Amniotic epithelial cell (primary cell): ENCODE data around the gene SHC2.
"Not testable (repeated sequence)": the region's sequence is repeated elsewhere in the genome, so short reads cannot be mapped to it uniquely, and the experiment has no call there.

ENCODE experiments used
- DNase-seq: peaks from one replicate; pipeline ENCODE4 v3.0.0-alpha.2; 2010; ENCODE audit warnings: low read depth

Gene SHC2

GRCh38 chr19:406971-407510 is 53.8 kb downstream of the SHC2 start:
- DNase-seq = no peak

GRCh38 chr19:406135-406781 is 54.6 kb downstream of the SHC2 start:
- no peak for DNase-seq

GRCh38 chr19:405121-405965 is 55.5 kb downstream of the SHC2 start:
- no peak for DNase-seq

GRCh38 chr19:403221-404027 is 57.4 kb downstream of the SHC2 start:
- DNase-seq = no peak

- DNase-seq = no peak
Observed at GRCh38 chr19:402786-403185, 58.0 kb downstream of the SHC2 start.

GRCh38 chr19:401866-402511 is 58.8 kb downstream of the SHC2 start:
- no peak for DNase-seq

GRCh38 chr19:400976-401865 is 59.6 kb downstream of the SHC2 start:
- DNase-seq = no peak

GRCh38 chr19:399370-399769 is 61.5 kb downstream of the SHC2 start:
- DNase-seq = no peak

- no peak for DNase-seq
Observed at GRCh38 chr19:398719-399118, 62.1 kb downstream of the SHC2 start.

GRCh38 chr19:397941-398706 is 62.7 kb downstream of the SHC2 start:
- no peak for DNase-seq

- DNase-seq = no peak
Observed at GRCh38 chr19:397321-397720, 63.5 kb downstream of the SHC2 start.

- DNase-seq = no peak
Observed at GRCh38 chr19:395467-395866, 65.4 kb downstream of the SHC2 start.

- not testable (repeated sequence) for DNase-seq
Observed at GRCh38 chr19:394857-395256, 66.0 kb downstream of the SHC2 start.

GRCh38 chr19:393560-393959 is 67.3 kb downstream of the SHC2 start:
- DNase-seq = not testable (repeated sequence)

- DNase-seq = no peak
Observed at GRCh38 chr19:392375-392970, 68.4 kb downstream of the SHC2 start.

- DNase-seq = no peak
Observed at GRCh38 chr19:391726-392374, 69.0 kb downstream of the SHC2 start.

- DNase-seq = no peak
Observed at GRCh38 chr19:391207-391557, 69.7 kb downstream of the SHC2 start.

- DNase-seq = no peak
Observed at GRCh38 chr19:390386-391206, 70.2 kb downstream of the SHC2 start.

- DNase-seq = no peak
Observed at GRCh38 chr19:389935-390289, 70.9 kb downstream of the SHC2 start.
